Trophoblast cell (in vitro differentiated cells and primary cell): ENCODE measurements around the gene PTGR2.
"Not testable (repeated sequence)": the region's sequence is repeated elsewhere in the genome, so short reads cannot be mapped to it uniquely, and the experiment has no call there.

Experiments used
- DNase-seq, 2 donors: peaks; one replicate each; pipeline ENCODE4 v3.0.0-alpha.2; 2016
- H2AFZ ChIP-seq: 2 replicates; pipeline ENCODE4 v1.6.1; 2013; ENCODE audit warnings: low read length, moderate library complexity, mild to moderate bottlenecking; ENCODE audit not compliant: insufficient read depth, poor library complexity
- H2AK5ac ChIP-seq: 2 replicates; pipeline ENCODE4 v1.6.1; 2013; ENCODE audit warnings: mild to moderate bottlenecking, low read length
- H2BK120ac ChIP-seq: 2 replicates; pipeline ENCODE4 v1.6.1; 2013; ENCODE audit warnings: low read length, mild to moderate bottlenecking, moderate library complexity; ENCODE audit not compliant: insufficient read depth, poor library complexity
- H2BK12ac ChIP-seq: 2 replicates; pipeline ENCODE4 v1.6.1; 2013; ENCODE audit warnings: mild to moderate bottlenecking, low read length, moderate library complexity
- H2BK5ac ChIP-seq: 2 replicates; pipeline ENCODE4 v1.6.1; 2013; ENCODE audit warnings: low read length, low read depth, moderate library complexity, mild to moderate bottlenecking; ENCODE audit not compliant: poor library complexity
- H3K14ac ChIP-seq: 2 replicates; pipeline ENCODE4 v1.6.1; 2013; ENCODE audit warnings: mild to moderate bottlenecking, low read length
- H3K18ac ChIP-seq: 2 replicates; pipeline ENCODE4 v1.6.1; 2013; ENCODE audit warnings: mild to moderate bottlenecking, low read length
- H3K23ac ChIP-seq: 2 replicates; pipeline ENCODE4 v1.6.1; 2013; ENCODE audit warnings: low read length
- H3K27ac ChIP-seq: 2 replicates; pipeline ENCODE4 v1.5.1; 2013; ENCODE audit warnings: low read depth, mild to moderate bottlenecking, inconsistent platforms, low read length, moderate library complexity
- H3K27me3 ChIP-seq: 2 replicates; pipeline ENCODE4 v1.6.1; 2013; ENCODE audit warnings: inconsistent platforms, mild to moderate bottlenecking, low read length, moderate library complexity; ENCODE audit not compliant: insufficient read depth
- H3K36me3 ChIP-seq, 2 experiments: 1 replicate in 1 of 2; 2 replicates in 1 of 2; pipeline ENCODE4 v1.6.1; 2013; ENCODE audit warnings: low read length in 2 of 2, mild to moderate bottlenecking in 2 of 2, moderate library complexity in 1 of 2; ENCODE audit not compliant: insufficient read depth in 2 of 2, control insufficient read depth in 1 of 2
- H3K4ac ChIP-seq: 2 replicates; pipeline ENCODE4 v1.6.1; 2013; ENCODE audit warnings: low read depth, mild to moderate bottlenecking, low read length, moderate library complexity
- H3K4me1 ChIP-seq, 2 experiments: 1 replicate in 1 of 2; 2 replicates in 1 of 2; pipeline ENCODE4 v1.6.1; 2013; ENCODE audit warnings: low read length in 2 of 2, mild to moderate bottlenecking in 2 of 2, moderate library complexity in 1 of 2; ENCODE audit not compliant: insufficient read depth in 2 of 2, control insufficient read depth in 1 of 2
- H3K4me2 ChIP-seq: 2 replicates; pipeline ENCODE4 v1.6.1; 2013; ENCODE audit warnings: inconsistent platforms, mild to moderate bottlenecking, low read length, moderate library complexity
- H3K4me3 ChIP-seq: 2 replicates; pipeline ENCODE4 v1.5.1; 2013; ENCODE audit warnings: mild to moderate bottlenecking, low read depth, low read length, inconsistent platforms
- H3K79me1 ChIP-seq: one replicate; pipeline ENCODE4 v1.6.1; 2013; ENCODE audit warnings: low read length
- H3K79me2 ChIP-seq: 2 replicates; pipeline ENCODE4 v1.6.1; 2013; ENCODE audit warnings: low read length, mild to moderate bottlenecking; ENCODE audit not compliant: control insufficient read depth, insufficient read depth, poor library complexity
- H3K9ac ChIP-seq: 2 replicates; pipeline ENCODE4 v1.6.1; 2013; ENCODE audit warnings: mild to moderate bottlenecking, low read length
- H3K9me3 ChIP-seq: 2 replicates; pipeline ENCODE4 v1.6.1; 2013; ENCODE audit warnings: low read depth, mild to moderate bottlenecking, control low read depth, inconsistent platforms, low read length; ENCODE audit not compliant: insufficient read depth
- H4K12ac ChIP-seq: 2 replicates; pipeline ENCODE4 v1.6.1; 2013; ENCODE audit warnings: low read depth, mild to moderate bottlenecking, low read length, moderate library complexity
- H4K8ac ChIP-seq: 2 replicates; pipeline ENCODE4 v1.6.1; 2013; ENCODE audit warnings: low read depth, mild to moderate bottlenecking, low read length, moderate library complexity
- H4K91ac ChIP-seq: one replicate; pipeline ENCODE4 v1.6.1; 2013; ENCODE audit warnings: low read depth, mild to moderate bottlenecking, low read length, moderate library complexity
- WGBS: extraction: QIAGEN DNeasy Blood & Tissue Kit; methylation state at CpG from one replicate; pipeline ENCODE4 v1.1.7; 2013; ENCODE audit warnings: missing lambda C conversion rate; ENCODE audit not compliant: insufficient read length, insufficient coverage; ENCODE audit errors: extremely low coverage; 5-methylcytosine and 5-hydroxymethylcytosine counted together

The PTGR2 gene

DNA sequence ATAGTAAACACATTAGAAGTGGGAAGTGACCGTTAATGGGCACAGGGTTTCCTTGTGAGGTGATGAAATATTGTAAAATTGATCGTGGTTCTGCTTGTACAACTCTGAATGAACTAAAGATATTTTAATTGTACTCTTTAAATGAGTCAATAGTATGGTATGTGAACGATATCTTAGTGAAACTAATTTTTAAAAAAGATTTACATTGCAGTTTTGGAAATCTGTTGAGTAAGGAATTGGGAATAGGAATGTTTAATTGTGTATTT lies 36.8 kb downstream of the PTGR2 start:
- Histone ChIP-seq H3K23ac (no peak overlapping the region), H2AFZ (no peak overlapping the region), H4K12ac (no peak overlapping the region), H3K36me3 (peaks cover 0 to 2% of the 10 kb centered on the region in 2 experiments), H3K79me2 (peaks cover 9% of the 10 kb centered on the region), H2BK5ac (no peak overlapping the region), H4K91ac (no peak overlapping the region), H3K9ac (no peak overlapping the region), H2BK12ac (no peak overlapping the region), H2AK5ac (no peak overlapping the region), H3K4me2 (peak overlapping the region; percentile 71), H3K4me3 (no peak overlapping the region), H4K8ac (no peak overlapping the region), H3K9me3 (no peaks in the 10 kb centered on the region), H3K14ac (no peak overlapping the region), H3K4me1 (peaks cover 0 to 3% of the 10 kb centered on the region in 2 experiments), H3K27me3 (no peaks in the 10 kb centered on the region), H3K18ac (no peak overlapping the region), H3K4ac (no peak overlapping the region), H3K27ac (no peak overlapping the region), H3K79me1 (peaks cover 10% of the 10 kb centered on the region), H2BK120ac (no peak overlapping the region)
- WGBS, result no CpG with 5 or more reads among the region's 3 CpGs
- DNase-seq, result no peak

DNA sequence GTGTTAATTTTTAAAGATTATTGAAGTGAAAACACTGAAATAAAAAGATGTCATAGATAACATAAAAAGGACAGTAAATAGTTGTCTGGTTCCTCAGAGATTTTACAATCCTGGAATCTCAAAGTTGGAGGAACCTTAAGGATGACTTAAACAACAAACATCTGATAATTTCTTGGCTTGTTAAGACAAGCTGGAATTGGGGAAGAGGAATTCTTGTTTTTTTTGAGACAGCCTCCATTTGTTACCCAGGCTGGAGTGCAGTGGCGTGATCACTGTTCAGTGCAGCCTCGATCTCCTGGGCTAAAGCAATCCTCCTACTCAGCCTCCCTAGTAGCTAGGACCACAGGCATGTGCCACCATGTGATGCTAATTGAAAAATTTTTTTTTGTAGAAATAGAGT lies 37.3 kb downstream of the PTGR2 start:
- no peak overlapping the region for H2AK5ac ChIP-seq
- no peaks in the 10 kb centered on the region for H3K9me3 ChIP-seq
- H2BK5ac ChIP-seq, result no peak overlapping the region
- no peak overlapping the region for H2BK12ac ChIP-seq
- H3K23ac ChIP-seq, result no peak overlapping the region
- no peak overlapping the region for H3K4me3 ChIP-seq
- no peak overlapping the region for H4K91ac ChIP-seq
- peaks cover 9% of the 10 kb centered on the region for H3K79me2 ChIP-seq
- H3K36me3 ChIP-seq, result peaks cover 0 to 2% of the 10 kb centered on the region in 2 experiments
- peak; percentile 64 to 91 for DNase-seq
- H3K27me3 ChIP-seq, result no peaks in the 10 kb centered on the region
- no CpG with 5 or more reads among the region's 2 CpGs for WGBS
- no peak overlapping the region for H4K8ac ChIP-seq
- peaks cover 10% of the 10 kb centered on the region for H3K79me1 ChIP-seq
- H3K4me1 ChIP-seq, result peaks cover 0 to 3% of the 10 kb centered on the region in 2 experiments
- H3K27ac ChIP-seq, result no peak overlapping the region
- no peak overlapping the region for H3K9ac ChIP-seq
- H3K14ac ChIP-seq, result no peak overlapping the region
- H3K4ac ChIP-seq, result peak overlapping the region; percentile 93
- H2BK120ac ChIP-seq, result no peak overlapping the region
- H4K12ac ChIP-seq, result no peak overlapping the region
- H3K18ac ChIP-seq, result no peak overlapping the region
- no peak overlapping the region for H3K4me2 ChIP-seq
- H2AFZ ChIP-seq, result no peak overlapping the region

DNA sequence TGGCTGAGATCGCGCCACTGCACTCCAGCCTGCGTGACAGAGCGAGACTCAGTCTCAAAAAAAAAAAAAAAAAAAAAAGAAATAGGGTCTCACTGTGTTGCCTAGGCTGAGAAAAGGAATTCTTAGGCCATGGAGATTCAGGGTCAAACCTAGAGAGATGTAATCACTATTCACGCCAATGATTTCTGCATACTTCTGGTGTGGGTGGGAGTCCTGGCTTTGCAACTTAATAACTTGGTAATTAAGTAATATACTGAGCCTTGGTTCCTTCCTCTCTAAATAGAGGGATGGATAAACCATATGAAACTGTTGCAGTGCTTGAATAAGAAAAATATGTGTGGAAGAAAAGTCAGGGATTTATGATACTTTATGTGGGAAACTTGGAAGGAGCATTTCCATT lies 37.7 kb downstream of the PTGR2 start:
- Histone ChIP-seq H3K79me1 (peaks cover 10% of the 10 kb centered on the region), H3K23ac (no peak overlapping the region), H2BK12ac (no peak overlapping the region), H3K4me1 (peaks cover 0 to 3% of the 10 kb centered on the region in 2 experiments), H3K27me3 (no peaks in the 10 kb centered on the region), H2AFZ (no peak overlapping the region), H3K79me2 (peaks cover 9% of the 10 kb centered on the region), H2BK5ac (no peak overlapping the region), H3K27ac (no peak overlapping the region), H3K9ac (no peak overlapping the region), H3K4me3 (no peak overlapping the region), H3K9me3 (no peaks in the 10 kb centered on the region), H4K91ac (no peak overlapping the region), H3K4me2 (no peak overlapping the region), H2BK120ac (no peak overlapping the region), H3K14ac (no peak overlapping the region), H2AK5ac (no peak overlapping the region), H3K18ac (no peak overlapping the region), H3K36me3 (peaks cover 2 to 6% of the 10 kb centered on the region in 2 experiments), H4K12ac (no peak overlapping the region), H3K4ac (peak overlapping the region; percentile 93), H4K8ac (no peak overlapping the region)
- no CpG with 5 or more reads among the region's 5 CpGs for WGBS
- no peak for DNase-seq

- H3K4ac ChIP-seq, DNase-seq, H4K8ac ChIP-seq, H3K4me3 ChIP-seq, H3K4me2 ChIP-seq, H4K91ac ChIP-seq, H3K27ac ChIP-seq, H3K79me1 ChIP-seq, H3K18ac ChIP-seq, H2AK5ac ChIP-seq, H3K14ac ChIP-seq, H2AFZ ChIP-seq, H2BK12ac ChIP-seq, H3K4me1 ChIP-seq, H2BK120ac ChIP-seq, H4K12ac ChIP-seq, H3K79me2 ChIP-seq, H3K9ac ChIP-seq, H2BK5ac ChIP-seq, H3K9me3 ChIP-seq, H3K23ac ChIP-seq, H3K27me3 ChIP-seq: not testable (repeated sequence)
- H3K36me3 ChIP-seq, result peaks cover 12 to 34% of the 10 kb centered on the region in 2 experiments
- no CpG with 5 or more reads among the region's 6 CpGs for WGBS
These were observed 42.6 kb downstream of the PTGR2 start for GRCh38 chr14:73894180-73894687.
